OCI-M1 (cell line): ENCODE data around the gene PAPPA.
A peak's percentile ranks its signal among the peaks of the same experiment; 100 is the strongest.

ENCODE experiments used
- DNase-seq: peaks from one replicate; lab custom pipeline; 2025; lab: John Stamatoyannopoulos, UW

The PAPPA gene

DNA sequence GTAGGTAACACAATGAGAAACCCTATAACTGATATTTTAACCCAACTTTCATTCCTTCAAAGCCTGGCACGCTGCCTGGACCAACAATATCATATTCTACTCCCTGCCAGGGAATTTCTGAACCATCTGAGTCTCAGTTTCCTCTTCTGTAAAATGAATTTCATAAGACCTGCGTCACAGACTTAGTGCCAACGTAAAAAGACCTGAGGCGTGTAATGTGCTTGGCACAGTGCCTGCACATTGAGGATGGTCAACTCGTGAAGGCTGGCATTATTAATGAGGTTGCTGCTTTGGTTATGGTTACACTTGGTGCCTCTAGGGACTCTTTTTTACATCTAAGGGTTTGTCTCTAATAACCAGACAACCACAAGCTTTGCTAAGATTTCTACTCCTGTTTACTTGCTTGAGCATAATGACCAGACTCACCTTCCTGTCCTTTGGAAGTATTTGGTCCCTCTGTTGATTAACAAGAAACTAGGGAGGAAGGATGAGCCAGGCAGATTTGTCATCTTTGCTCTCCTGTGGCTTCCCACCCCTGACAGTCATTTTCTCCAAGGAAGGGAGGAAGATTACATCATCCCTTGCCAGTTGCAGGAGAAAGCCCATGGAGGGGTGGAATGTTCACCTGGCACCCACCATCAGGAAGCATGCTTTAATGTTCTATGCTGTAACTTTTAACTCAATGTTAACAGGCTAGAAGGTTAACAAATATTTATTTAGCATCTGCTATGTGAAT lies 79.0 kb downstream of the PAPPA start:
- no peak for DNase-seq

DNA sequence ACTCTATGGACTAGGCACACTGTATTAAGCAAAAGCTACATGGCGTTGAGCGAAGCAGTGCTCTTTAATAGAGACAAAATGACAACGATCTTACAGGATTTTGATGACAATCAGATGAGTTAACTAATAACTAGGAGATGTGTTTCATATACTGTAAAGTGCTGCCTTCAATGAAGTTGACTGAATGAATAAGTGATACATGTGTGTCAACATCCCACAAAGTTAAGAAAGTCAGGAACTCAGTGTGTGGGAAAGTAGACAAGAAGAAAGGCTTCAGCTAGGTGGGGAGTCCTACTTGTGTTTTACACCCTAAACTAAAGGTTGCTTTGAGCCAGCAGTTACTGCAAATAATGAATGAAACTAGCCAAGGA lies 79.6 kb downstream of the PAPPA start:
- DNase-seq: no peak

DNA sequence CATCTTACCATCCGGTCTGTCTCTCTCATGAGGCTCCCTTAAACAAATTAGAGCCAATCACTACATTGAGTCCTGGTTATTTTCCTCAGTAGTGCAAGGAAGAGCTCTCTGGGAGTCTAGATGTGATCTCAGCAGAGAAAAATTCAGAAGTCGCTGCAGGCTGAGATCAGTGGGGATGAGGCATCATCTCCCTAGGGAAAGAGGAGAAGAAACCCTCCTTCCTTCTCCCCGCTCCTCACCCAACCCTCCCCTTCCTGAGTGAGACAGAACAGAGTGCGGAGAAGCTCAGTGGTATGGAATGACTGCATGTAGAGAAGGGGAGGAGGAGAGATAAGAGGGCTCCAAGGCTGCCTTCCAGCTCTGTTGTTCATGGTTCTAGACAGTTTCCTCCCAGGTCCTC lies 80.5 kb downstream of the PAPPA start:
- DNase-seq: no peak

DNA sequence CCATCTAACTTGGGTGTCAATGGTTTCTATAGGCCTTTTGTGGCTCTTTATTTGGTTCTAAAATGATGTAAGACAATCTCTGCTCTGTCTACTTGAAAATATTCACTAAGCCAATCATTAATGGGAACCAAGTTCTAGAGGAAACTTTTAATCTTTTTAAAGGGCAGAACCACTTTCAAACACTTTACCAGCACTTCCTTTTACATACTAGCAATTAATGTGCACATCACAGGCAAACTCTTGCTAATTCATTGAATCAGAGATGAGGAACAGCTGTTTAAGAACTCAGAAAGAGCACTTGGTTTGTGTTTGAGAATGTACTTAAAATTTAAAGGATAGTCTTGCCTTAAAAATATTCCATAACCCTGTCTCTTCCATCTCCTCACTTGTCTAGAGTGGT lies 83.4 kb downstream of the PAPPA start:
- DNase-seq: no peak

GRCh38 chr9:116237456-116237855 lies 83.9 kb downstream of the PAPPA start:
- no peak for DNase-seq

GRCh38 chr9:116238225-116238624 lies 84.6 kb downstream of the PAPPA start:
- no peak for DNase-seq

DNA sequence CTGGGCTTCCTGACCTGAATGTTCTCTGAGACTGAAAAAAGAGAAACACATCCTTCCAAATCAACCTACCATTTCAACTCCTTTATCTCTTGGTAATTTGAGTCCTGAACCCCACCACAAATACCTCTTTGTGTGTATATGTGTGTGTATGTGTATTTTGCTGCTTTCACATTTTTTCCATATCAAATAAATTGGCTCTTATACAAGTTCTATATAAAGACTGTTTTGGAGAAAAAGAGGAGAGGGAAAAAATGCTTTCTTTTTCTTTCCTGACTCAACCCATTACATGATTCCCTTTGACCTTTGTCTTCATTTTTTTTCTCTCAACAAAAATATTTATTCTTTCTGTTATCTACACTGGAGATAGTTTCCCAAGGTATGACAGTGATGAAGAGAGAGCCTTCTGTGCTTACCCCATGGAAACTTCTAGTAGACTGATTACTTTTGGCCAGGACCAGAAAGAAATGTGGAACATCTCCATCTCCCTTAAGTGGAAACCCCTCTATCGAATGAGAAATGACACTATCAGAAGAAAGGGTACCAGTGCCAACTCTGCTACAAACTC lies 85.3 kb downstream of the PAPPA start:
- no peak for DNase-seq

GRCh38 chr9:116243708-116244107 lies 90.1 kb downstream of the PAPPA start:
- DNase-seq: no peak

- no peak for DNase-seq
Measured at GRCh38 chr9:116247284-116247683, 93.7 kb downstream of the PAPPA start.

DNA sequence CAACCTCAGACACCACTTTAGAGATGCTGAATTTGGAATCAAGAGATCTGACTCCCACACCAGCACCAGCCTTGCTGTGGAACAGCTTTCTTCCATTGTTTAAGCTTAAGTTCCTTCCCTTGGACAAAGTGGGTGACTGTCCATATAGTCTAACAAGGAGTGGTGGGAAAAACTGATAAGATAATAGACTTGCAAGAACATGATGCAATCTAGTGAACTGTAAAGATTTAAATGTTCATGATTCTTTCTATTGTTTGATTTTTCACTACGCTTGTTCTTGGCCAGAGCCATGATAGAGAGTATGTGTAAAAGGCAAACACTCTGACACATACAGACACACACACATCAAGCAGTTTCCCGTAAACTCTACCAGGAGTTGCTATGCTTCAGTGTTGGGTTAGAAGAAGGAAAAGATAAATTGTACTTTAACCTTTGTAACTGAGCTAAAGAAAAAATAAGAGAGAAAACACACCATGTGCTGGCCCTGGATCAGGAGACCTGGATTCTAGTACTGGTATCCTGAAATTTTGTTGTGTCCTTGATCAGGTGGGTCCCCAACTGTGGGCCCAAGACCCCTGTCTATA lies 94.3 kb downstream of the PAPPA start:
- no peak for DNase-seq

- DNase-seq: no peak
Measured at GRCh38 chr9:116250891-116251290, 97.3 kb downstream of the PAPPA start.

DNA sequence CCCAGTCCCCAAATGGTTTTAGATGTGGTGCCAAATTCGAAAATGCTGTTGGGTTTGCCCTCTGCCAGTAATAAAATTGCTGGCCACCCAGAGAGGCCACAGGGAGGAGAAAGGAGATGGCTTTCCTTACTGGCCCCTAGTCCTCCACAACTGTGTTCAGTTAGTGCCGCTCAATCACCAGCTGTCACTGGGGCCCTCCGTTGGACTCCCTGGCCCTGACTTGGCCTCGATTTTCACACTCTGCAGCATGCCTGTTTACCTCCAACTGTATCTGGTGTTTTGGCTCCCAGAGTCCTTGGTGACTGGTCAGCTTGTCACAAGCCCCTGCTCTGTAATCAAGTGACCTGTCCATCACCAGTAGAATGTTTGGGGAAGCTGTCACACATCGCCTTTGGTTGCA lies 97.8 kb downstream of the PAPPA start:
- DNase-seq: no peak

GRCh38 chr9:116260531-116260930 lies 106.9 kb downstream of the PAPPA start:
- no peak for DNase-seq

DNA sequence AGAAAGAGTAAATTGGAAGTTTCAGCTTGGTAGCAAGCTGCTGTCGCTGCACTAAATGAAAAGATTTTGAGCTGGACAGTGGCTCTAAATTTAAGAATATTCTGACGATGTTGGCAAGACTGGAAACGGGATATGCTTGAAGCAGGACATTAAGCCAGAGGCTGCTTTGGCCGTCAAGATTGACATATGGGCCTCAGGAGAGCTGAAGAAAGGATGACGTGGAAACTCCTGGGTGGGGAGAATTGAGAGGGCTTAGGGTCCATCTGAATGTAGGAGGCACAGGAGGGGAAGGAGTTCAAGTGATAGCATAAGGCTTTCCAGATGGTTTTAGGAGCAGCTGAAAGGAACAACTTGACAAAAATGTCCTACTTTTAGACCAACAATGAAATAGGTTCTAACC lies 108.9 kb downstream of the PAPPA start:
- DNase-seq: no peak

DNA sequence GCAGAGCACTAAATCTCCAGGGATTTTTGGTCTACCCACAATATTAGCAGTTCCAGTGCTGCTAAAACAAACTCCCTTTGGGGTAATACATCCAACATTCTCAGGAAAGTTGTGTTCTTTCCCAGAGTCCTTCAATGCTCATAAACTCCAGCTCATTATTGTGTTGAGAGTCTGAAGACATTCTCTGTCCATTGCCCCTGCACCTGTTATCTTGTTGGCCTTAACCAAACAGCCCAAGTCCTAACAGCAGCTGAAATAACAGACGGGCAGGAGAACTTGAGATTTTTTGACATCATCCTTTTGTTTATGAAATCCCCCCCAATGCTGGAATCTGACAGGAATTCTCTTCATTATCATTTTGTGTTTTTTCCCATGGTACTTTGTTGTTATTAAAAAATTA lies 110.8 kb downstream of the PAPPA start:
- DNase-seq: no peak

DNA sequence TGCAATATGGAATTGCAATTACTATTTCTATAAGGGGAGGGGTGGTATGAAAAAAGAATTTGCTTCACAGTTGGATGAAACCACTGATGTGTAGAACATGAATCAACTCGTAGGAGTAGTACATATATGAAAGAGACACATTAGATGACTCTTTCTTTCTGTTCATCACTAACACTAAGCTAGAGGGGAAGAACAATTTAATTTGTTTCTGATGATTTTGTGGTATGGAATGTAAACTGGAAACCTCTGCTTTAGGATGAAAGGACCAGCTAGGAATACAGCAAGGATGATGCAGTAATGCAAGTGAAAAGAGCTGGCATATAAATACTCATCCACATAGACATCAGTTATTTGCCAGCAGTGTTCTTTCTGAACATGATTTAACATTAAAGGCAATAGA lies 113.4 kb downstream of the PAPPA start:
- DNase-seq: no peak

GRCh38 chr9:116269250-116269649 lies 115.7 kb downstream of the PAPPA start:
- DNase-seq: no peak

DNA sequence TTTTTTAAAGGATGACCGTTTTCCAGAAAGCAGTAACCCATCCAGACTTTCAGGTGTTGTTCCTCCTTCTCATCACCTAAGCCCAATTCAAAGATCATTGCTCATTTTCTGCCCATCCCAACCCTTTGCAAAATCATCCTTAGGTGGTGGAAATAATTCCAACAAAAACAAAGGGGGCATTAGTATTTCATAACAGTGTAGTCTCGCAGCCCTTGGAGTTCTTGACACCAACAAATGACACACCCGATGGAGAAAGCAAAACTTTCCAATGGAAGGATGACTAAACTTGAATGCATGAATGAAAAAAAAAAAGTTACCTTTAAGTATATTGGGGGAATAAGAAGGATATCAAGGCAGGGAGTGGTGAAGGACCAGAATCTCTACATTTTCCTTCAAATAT lies 117.0 kb downstream of the PAPPA start:
- no peak for DNase-seq

DNA sequence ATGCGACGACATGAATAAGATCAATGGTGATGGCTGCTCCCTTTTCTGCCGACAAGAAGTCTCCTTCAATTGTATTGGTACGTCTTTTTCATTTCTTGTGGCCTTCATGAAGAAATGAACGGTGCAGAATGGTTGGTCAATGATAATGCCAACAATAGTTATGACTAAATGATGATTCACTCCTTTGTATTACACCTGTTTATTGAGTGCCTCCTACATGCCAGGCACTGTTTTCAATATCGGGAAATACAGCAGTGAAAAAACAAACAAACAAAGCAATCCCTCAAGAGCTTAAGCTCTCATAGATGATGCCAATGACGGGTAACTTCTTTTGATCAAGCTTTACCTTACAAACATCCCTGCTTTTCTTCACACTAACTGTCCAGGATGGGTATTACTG lies 117.7 kb downstream of the PAPPA start:
- no peak for DNase-seq

- DNase-seq: no peak
Measured at GRCh38 chr9:116271991-116272390, 118.4 kb downstream of the PAPPA start.

- DNase-seq: peak; percentile 62
Measured at GRCh38 chr9:116274293-116274692, 120.7 kb downstream of the PAPPA start.

GRCh38 chr9:116275418-116276195 lies 122.0 kb downstream of the PAPPA start:
- DNase-seq: no peak

DNA sequence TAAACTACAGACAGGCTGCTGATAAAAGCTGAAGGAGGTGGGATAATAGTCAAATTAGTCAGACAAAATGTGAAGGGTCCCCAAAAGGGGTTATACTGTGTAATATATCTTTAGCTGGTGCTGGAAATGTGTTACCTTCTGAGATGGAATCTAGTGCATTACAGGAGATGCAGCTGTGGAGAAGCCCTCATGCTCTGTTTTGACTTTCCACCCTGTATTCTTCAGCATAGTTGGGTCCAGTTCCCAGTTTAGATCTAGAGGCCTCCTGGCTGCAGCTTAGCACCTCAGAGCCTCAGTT lies 122.6 kb downstream of the PAPPA start:
- DNase-seq: no peak
